A549 (cell line): Measurements from ENCODE around the gene EXPH5.
"Not testable (repeated sequence)": the region's sequence is repeated elsewhere in the genome, so short reads cannot be mapped to it uniquely, and the experiment has no call there.

ENCODE experiments used
- CBX8 ChIP-seq: fragments of 200-600 bp; sonication (generic); IDR thresholded peaks from 2 replicates; pipeline ENCODE4 v1.6.1; 2016
- EP300 ChIP-seq, 2 experiments: fragments of >200 bp; sonication (Bioruptor Twin); formaldehyde crosslinking; IDR thresholded peaks; 2 replicates in 1 of 2; 3 replicates in 1 of 2; pipeline ENCODE4 v1.6.1; 2016 to 2017
- ESRRA ChIP-seq: fragments of 150-350 bp; IDR thresholded peaks from 2 replicates; pipeline ENCODE4 v1.6.1; 2014; ENCODE audit warnings: mild to moderate bottlenecking, low read length, borderline replicate concordance
- POLR2A ChIP-seq: IDR thresholded peaks from 2 replicates; pipeline ENCODE4 v1.6.1; 2012; ENCODE audit warnings: mild to moderate bottlenecking, low read length
- REST ChIP-seq: fragments of 200-600 bp; sonication (generic); IDR thresholded peaks from 2 replicates; pipeline ENCODE4 v1.6.1; 2016; ENCODE audit warnings: antibody characterized with exemption, mild to moderate bottlenecking, moderate library complexity
- TF ChIP-seq, protein P1 (sequence below): fragments of >200 bp; sonication (Bioruptor Twin); formaldehyde crosslinking; IDR thresholded peaks from 3 replicates; pipeline ENCODE4 v1.5.1; 2016

GRCh38 chr11:108641752-108642151, 48.2 kb upstream of the EXPH5 start:
- not testable (repeated sequence) for TF ChIP-seq POLR2A; ESRRA; CBX8; REST; EP300 (IDR thresholded peaks at IDR 0.05)
- TF ChIP-seq, protein P1, sequence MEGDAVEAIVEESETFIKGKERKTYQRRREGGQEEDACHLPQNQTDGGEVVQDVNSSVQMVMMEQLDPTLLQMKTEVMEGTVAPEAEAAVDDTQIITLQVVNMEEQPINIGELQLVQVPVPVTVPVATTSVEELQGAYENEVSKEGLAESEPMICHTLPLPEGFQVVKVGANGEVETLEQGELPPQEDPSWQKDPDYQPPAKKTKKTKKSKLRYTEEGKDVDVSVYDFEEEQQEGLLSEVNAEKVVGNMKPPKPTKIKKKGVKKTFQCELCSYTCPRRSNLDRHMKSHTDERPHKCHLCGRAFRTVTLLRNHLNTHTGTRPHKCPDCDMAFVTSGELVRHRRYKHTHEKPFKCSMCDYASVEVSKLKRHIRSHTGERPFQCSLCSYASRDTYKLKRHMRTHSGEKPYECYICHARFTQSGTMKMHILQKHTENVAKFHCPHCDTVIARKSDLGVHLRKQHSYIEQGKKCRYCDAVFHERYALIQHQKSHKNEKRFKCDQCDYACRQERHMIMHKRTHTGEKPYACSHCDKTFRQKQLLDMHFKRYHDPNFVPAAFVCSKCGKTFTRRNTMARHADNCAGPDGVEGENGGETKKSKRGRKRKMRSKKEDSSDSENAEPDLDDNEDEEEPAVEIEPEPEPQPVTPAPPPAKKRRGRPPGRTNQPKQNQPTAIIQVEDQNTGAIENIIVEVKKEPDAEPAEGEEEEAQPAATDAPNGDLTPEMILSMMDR, result not testable (repeated sequence)
